Measurements from ENCODE around the gene GLS. TPM values are rescaled to one million over a fixed set of nuclear protein-coding genes. Genes with fewer than 3 reads are reported as not detected.

Gene GLS
- total and polyA plus RNA-seq, 9 of the 15 experiments (the other 6 are each of a cell fraction or from before 2014, with no cell fraction given): 13.7 to 77.5 (median 48.2) TPM

DNA sequence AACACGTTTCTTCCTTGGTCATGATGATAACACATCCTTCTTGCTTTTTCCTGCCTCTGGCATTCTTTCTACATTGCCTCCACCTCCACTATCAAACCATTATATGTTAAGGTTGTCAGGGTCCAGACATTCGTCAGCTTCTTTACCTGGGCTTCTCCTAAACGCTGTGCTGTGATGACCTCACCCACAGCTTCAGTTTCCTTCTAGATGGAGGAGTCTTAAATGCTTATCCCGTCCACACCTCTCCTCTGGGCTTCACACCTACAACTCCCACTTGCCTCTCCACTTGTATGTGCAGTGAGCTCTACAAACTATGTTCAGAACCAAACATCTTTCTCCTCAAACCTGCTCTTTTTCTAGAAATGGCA, 134.0 kb downstream of the GLS start:
- CTCF ChIA-PET (ENCODE audit: low intra/inter-chr PET ratio): no interaction called here
- no peak for DNase-seq (ENCODE audit: extremely low read depth in 1 of 4, low spot score in 3 of 4)
- H3K9ac ChIP-seq (ENCODE audit: insufficient read depth in 1 of 2, low read depth in 2 of 2, low read length in 2 of 2): peak overlapping the region; percentile 87 to 97; a peak in 3 of 4 replicates
- H3K27ac ChIP-seq (ENCODE audit: extremely low read depth, low read depth, low read length): peak overlapping the region; percentile 92
- peak; percentile 4; the same call in 2 of the 3 replicates for ATAC-seq
- H3K4me2 ChIP-seq (ENCODE audit: insufficient read depth, low read length): peak overlapping the region; percentile 96
- H3K27me3 ChIP-seq (ENCODE audit: control insufficient read depth in 2 of 2, insufficient read depth in 2 of 2, low read length in 2 of 2): no peaks in the 10 kb centered on the region
- peaks cover 5 to 8% of the 10 kb centered on the region in 2 experiments for H3K4me1 ChIP-seq (replicated peaks in 1 of 2; ENCODE audit: control insufficient read depth in 2 of 2, insufficient read depth in 2 of 2, low read length in 2 of 2)
- peak; percentile 73 for FAIRE-seq
- peaks cover 24% of the 10 kb centered on the region for H3K79me2 ChIP-seq (ENCODE audit: control insufficient read depth, insufficient read depth, low read length)
- H3K4me3 ChIP-seq: peak overlapping the region; percentile 92
- H2AFZ ChIP-seq (ENCODE audit: low read depth, low read length): peak overlapping the region; percentile 93
- H3K36me3 ChIP-seq (ENCODE audit: control insufficient read depth, insufficient read depth, low read length): peaks cover 25% of the 10 kb centered on the region
- POLR2A ChIA-PET: interaction anchor here (0.6 to 1.2 kb wide), 6 partner anchors 9 to 174 kb away, joined by 3 to 5 read pairs (median 4); no protein-coding TSS in a partner anchor
- no peaks in the 10 kb centered on the region for H4K20me1 ChIP-seq (replicated peaks; ENCODE audit: control insufficient read depth, insufficient read depth, low read length)
- in situ Hi-C loops (cut with MboI) (no loop called here), intact Hi-C loops (cut with micrococcal nuclease) (no loop called here)
- TSS peak; percentile 97 for BruUV-seq (replicated peaks)
- no peaks in the 10 kb centered on the region for H3K9me3 ChIP-seq (replicated peaks; ENCODE audit: control insufficient read depth, insufficient read depth, low read depth, low read length)
- H3K9me1 ChIP-seq (ENCODE audit: control insufficient read depth, insufficient read depth, low read length): no peaks in the 10 kb centered on the region
- 24% methylated on average over 4 of the region's 4 CpGs for WGBS (ENCODE audit: insufficient coverage, low coverage, missing lambda C conversion rate)
- TF ChIP-seq STAT5A (IDR thresholded peaks at IDR 0.05; ENCODE audit: borderline replicate concordance, low read length): no peak
- TF ChIP-seq, protein P1, sequence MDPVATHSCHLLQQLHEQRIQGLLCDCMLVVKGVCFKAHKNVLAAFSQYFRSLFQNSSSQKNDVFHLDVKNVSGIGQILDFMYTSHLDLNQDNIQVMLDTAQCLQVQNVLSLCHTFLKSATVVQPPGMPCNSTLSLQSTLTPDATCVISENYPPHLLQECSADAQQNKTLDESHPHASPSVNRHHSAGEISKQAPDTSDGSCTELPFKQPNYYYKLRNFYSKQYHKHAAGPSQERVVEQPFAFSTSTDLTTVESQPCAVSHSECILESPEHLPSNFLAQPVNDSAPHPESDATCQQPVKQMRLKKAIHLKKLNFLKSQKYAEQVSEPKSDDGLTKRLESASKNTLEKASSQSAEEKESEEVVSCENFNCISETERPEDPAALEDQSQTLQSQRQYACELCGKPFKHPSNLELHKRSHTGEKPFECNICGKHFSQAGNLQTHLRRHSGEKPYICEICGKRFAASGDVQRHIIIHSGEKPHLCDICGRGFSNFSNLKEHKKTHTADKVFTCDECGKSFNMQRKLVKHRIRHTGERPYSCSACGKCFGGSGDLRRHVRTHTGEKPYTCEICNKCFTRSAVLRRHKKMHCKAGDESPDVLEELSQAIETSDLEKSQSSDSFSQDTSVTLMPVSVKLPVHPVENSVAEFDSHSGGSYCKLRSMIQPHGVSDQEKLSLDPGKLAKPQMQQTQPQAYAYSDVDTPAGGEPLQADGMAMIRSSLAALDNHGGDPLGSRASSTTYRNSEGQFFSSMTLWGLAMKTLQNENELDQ (CRISPR knock-in tag; IDR thresholded peaks at IDR 0.05; ENCODE audit: borderline replicate concordance): no peak
- TF ChIP-seq, protein P2, sequence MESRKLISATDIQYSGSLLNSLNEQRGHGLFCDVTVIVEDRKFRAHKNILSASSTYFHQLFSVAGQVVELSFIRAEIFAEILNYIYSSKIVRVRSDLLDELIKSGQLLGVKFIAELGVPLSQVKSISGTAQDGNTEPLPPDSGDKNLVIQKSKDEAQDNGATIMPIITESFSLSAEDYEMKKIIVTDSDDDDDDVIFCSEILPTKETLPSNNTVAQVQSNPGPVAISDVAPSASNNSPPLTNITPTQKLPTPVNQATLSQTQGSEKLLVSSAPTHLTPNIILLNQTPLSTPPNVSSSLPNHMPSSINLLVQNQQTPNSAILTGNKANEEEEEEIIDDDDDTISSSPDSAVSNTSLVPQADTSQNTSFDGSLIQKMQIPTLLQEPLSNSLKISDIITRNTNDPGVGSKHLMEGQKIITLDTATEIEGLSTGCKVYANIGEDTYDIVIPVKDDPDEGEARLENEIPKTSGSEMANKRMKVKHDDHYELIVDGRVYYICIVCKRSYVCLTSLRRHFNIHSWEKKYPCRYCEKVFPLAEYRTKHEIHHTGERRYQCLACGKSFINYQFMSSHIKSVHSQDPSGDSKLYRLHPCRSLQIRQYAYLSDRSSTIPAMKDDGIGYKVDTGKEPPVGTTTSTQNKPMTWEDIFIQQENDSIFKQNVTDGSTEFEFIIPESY (CRISPR knock-in tag; IDR thresholded peaks at IDR 0.05): no peak
- TF ChIP-seq ARNT (IDR thresholded peaks at IDR 0.05): peak in 1 of 2 experiments; percentile 0; a peak in 1 of 4 replicates
- no peak for TF ChIP-seq IRF2 (CRISPR knock-in tag; IDR thresholded peaks at IDR 0.05)
- no peak for TF ChIP-seq TSC22D4 (tag; IDR thresholded peaks at IDR 0.05)
- no peak for TF ChIP-seq FUS (optimal IDR thresholded peaks at IDR 0.05; ENCODE audit: low read depth, low read length)
- 0 out of 2 replicates have a peak, but pooled peaks have one; percentile 1 for TF ChIP-seq ZNF766 (CRISPR knock-in tag; conservative IDR thresholded peaks at IDR 0.05)
- no peak for TF ChIP-seq ELF1 (tag; IDR thresholded peaks at IDR 0.05)
- no peak for TF ChIP-seq SREBF2 (CRISPR knock-in tag; IDR thresholded peaks at IDR 0.05)
- TF ChIP-seq NRF1 (conservative IDR thresholded peaks at IDR 0.05 in 1 of 2, IDR thresholded peaks at IDR 0.05 in 1 of 2): no peak
- TF ChIP-seq RFX5 (IDR thresholded peaks at IDR 0.05; ENCODE audit: low read depth, low read length): no peak
- no peak for TF ChIP-seq SREBF1 (IDR thresholded peaks at IDR 0.05; ENCODE audit: borderline replicate concordance, low read depth, low read length)
- no peak for TF ChIP-seq SRSF9 (IDR thresholded peaks at IDR 0.05; ENCODE audit: borderline replicate concordance, low read depth, low read length)
- TF ChIP-seq NR2C2 (CRISPR knock-in tag; IDR thresholded peaks at IDR 0.05): no peak
- TF ChIP-seq NR2C2 (tag; IDR thresholded peaks at IDR 0.05): 0 out of 2 replicates have a peak, but pooled peaks have one; percentile 1
- TF ChIP-seq MTA1 (IDR thresholded peaks at IDR 0.05; ENCODE audit: borderline replicate concordance): no peak
- TF ChIP-seq, protein P3, sequence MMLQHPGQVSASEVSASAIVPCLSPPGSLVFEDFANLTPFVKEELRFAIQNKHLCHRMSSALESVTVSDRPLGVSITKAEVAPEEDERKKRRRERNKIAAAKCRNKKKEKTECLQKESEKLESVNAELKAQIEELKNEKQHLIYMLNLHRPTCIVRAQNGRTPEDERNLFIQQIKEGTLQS (IDR thresholded peaks at IDR 0.05): peak; percentile 81
- TF ChIP-seq, protein P3 (CRISPR knock-in tag; conservative IDR thresholded peaks at IDR 0.05): no peak
- no peak for TF ChIP-seq RUNX1 (IDR thresholded peaks at IDR 0.05; ENCODE audit: low read depth)

All from K562 (cell line).